Measurements from ENCODE around the gene ABL1.

GRCh38 chr9:130894546-130894945 lies 59.5 kb downstream of the ABL1 start:
- TF ChIP-seq CTCF (IDR thresholded peaks at IDR 0.05; ENCODE audit: insufficient read depth, low read depth, low read length) (no peak), EZH2 (IDR thresholded peaks at IDR 0.05; ENCODE audit: insufficient read depth, low read length) (no peak)

Data from astrocyte (in vitro differentiated cells and primary cell).